ELF-1 (cell line): ENCODE data around the gene OVOL3.

Experiments used
- DNase-seq: peaks from one replicate; pipeline ENCODE4 v3.0.0-alpha.2; 2016; ENCODE audit warnings: low read depth, low spot score

OVOL3 gene

DNA sequence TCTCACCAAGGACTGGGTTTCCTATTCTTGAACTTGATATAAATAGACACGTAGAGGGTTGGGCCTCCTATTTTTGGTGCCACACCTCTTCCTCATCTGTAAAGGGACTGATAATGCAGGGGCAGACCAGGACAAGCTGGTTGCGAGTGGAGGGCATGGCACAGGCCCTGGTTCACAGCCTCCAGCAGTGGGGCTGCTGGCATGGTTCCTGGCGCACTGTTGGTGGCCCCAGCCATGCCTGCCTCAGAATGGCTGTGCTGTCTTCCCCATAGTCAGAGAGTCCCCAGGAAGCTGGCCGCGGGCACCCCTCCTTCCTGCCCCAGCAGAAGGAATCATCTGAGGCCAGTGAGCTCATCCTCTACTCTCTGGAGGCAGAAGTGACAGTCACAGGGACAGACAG, 10.5 kb upstream of the OVOL3 start:
- DNase-seq: no peak

GRCh38 chr19:36101550-36102327, 9.2 kb upstream of the OVOL3 start:
- no peak for DNase-seq

DNA sequence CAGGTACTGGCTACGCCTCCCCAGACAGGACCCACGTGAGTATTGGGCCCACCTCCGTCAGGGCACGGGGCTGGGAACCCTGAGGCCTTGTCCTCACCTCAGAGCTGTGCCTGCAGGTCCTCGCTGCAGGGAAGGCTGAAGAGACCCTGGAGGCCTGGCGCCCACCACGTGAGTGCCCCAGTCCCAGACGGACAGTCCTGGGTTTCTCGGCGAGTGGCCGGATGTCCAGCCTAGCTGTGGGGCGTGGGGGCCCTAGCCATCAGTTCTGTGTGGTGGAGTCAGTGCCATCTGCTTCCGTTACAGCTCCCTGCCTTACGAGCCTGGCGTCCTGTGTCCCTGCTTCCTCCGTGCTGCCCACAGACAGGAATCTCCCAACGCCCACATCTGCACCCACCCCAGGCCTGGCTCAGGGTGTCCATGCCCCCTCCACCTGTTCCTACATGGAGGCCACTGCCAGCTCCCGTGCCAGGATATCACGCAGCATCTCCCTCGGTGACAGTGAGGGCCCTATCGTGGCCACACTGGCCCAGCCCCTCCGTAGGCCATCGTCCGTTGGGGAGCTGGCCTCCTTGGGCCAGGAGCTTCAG, 7.8 kb upstream of the OVOL3 start:
- DNase-seq: no peak

DNA sequence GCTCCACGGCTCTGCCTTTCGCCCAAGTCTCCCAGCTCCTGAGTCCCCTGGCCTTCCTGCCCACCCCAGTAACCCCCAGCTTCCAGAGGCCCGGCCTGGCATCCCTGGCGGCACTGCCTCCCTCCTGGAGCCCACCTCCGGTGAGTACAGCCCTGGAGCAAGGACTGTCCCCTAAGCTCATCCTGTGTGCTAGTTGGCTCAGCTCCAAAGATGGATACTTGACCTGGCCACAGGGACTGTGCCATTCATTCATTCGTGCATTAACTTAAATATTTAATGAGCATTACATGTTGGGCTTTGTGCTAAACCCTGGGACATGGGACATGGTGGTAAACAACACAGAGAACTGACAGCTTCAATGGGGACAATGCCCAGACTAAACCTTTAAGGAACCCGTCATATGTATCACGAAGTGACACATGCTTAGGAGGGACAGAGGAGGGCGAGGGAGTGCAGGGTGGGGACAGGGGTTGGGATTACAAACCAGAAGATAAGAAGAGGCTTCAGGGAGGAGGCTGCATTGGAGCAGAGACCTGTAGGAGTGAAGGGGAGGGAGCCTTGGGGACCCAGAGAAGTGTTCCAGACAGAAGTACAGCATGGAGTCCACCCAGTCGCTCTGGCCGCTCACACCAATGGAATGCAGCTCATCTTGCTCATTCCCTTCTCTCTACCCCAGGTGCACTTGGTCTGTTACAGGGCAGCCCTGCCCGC, 6.9 kb upstream of the OVOL3 start:
- DNase-seq: no peak

DNA sequence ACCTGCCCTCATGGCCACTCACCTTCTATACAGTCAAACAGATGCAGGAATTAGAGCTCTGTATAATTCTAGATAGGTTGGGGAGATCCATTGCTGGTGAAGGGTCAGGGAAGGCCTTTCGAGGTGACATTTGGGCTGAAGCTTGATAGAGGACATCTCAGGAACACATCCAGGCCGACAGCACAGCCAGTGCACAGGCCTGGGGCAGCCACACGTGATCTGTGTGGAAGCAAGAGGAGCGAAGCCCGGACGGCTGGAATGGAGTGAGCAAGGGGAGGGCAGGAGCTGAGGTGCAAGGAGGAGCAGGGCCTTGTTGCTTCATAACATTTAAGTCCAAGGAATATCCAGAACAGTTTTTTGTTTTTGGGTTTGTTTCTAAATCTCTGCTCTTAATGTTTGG, 4.5 kb upstream of the OVOL3 start:
- DNase-seq: no peak

GRCh38 chr19:36106991-36107390, 4.0 kb upstream of the OVOL3 start:
- no peak for DNase-seq

DNA sequence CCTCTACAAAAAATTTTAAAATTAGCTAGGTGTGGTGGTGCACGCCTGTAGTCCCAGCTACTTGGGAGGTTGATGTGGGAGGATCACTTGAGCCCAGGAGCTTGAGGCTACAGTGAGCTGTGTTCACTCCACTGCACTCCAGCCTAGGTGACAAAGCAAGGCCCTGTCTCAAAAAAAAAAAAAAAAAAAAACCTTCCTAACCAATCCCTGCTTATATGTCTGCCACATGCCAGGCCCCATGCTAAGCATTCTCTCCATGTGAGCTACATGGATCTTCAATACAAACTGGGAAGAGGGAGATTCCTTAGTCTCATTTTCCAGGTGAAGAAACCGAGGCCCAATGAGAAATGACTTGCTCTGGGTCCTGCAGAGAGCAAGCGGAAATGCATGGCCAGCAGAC, 2.3 kb upstream of the OVOL3 start:
- DNase-seq: no peak

GRCh38 chr19:36111200-36111539, 227 bp downstream of the OVOL3 start:
- DNase-seq: peak; percentile 47

DNA sequence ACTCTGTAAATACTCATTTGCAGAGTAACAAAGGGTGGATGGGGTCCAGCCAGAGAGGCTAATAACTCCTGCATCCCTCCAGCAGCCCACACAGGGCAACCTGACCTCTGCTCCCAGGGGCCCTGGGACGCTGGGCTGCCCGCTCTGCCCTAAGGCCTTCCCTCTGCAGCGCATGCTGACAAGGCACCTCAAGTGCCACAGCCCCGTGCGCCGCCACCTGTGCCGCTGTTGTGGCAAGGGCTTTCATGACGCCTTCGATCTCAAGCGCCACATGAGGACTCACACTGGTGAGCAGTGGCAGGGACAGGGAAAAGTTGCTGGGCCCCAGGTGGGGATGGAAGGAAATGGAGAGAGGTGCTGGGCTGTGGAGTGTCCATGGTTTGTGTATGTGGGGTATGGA, 1.7 kb downstream of the OVOL3 start:
- no peak for DNase-seq

DNA sequence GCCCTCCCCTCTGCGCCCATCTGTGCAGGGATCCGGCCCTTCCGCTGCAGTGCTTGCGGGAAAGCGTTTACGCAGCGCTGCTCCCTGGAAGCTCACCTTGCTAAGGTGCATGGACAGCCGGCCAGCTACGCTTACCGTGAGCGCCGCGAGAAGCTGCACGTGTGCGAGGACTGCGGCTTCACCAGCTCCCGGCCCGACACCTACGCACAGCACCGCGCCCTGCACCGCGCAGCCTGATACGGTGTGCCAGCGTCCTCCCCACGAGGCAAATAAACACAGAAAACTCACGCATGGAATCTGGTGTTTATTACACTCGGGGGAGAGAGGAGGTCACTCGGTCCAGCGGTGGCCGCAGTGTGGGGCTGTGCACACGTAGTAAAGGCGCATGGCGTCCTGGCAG, 2.5 kb downstream of the OVOL3 start:
- no peak for DNase-seq

DNA sequence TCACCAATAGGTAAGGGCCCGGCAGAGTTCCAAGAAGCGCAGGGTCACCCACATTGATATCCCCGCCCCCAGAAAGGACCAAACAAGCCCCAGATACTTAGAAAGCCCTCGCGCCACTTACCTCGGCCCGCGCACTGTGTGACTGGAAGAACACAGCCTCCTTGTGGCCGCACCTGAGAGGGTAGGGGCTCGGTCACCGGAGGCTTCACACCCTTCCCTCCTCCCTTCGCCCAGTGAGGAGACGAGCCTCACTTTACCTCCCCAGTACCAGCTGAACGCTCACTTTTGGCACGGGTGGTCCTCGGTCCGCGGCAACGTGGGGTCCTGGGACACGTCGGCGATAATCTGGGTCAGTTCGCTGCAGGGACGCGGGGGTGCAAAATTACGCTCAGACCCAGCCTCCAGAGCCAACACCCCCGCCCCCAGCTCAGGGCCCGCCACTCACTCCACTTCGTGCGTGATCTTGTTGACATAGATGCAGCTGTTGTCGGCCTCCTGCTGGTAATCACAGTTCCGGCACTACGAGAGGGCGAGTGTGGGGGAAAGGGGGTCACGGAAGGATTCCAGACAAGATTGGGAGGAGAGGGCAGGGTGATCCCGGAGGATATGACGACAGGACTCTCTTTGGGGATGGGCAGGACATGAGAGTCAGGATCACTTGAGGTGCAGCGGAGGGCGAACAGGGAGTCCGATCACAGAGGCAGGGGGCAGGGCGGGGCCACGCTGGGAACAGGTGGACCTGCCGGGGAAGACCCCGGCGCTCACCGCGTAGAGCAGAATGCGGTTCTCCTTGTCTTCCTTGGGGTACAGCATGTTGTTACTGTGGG, 3.2 kb downstream of the OVOL3 start:
- peak; percentile 40 for DNase-seq

GRCh38 chr19:36114721-36115452, 3.9 kb downstream of the OVOL3 start, which contains the start of gene POLR2I:
Gene POLR2I, minus strand, starts transcription at chr19:36114875. Its CDS starts 19 bp downstream, at chr19:36114856.
- peak; percentile 100 for DNase-seq

- peak; percentile 53 for DNase-seq
These were observed 4.8 kb downstream of the OVOL3 start, which contains the start of gene TBCB for GRCh38 chr19:36115453-36116343. Gene TBCB, plus strand, starts transcription at chr19:36115468. Its CDS starts 93 bp downstream, at chr19:36115561.

- DNase-seq: no peak
These were observed 5.3 kb downstream of the OVOL3 start for GRCh38 chr19:36116344-36116637.

DNA sequence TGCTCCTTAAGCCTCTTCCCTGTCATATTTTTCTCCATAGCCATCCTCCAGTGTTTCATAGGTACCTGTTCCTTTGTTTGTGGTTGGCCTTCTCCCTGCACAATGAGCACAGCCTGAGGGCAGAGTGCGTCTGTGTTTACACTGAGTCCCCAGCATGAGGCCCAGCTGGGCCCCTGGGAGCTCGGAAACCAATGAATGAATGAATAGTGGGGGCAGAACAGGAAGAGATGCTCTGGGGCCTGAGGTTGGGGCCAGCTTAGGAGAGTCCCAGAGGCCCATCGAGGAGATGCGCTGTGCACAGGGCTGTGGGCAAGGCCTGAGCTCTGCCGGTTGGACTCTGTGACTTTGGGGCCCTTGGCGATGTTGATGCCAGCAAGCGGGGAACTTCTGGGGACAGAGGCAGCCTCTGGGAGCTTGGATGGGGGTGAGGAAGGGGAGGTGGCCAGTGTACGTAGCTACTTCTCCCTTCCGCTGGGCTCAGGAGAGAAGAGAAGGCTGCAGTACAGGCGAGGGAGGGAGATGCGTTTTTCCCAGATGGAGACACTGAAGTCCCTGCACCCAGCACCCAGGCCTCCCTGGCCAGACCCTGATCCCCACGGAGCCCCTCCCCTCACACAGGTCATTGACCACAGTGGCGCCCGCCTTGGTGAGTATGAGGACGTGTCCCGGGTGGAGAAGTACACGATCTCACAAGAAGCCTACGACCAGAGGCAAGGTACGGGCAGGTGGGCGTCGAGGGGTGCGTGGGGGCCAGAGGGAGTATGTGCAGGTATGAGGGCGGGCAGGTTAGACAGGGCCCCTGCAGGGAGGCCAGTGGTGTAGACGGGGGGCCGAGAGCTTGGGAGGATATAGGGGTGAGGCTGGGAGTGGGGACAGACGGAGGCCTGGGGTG, 9.4 kb downstream of the OVOL3 start:
- DNase-seq: peak; percentile 77

- DNase-seq: no peak
These were observed 10.0 kb downstream of the OVOL3 start for GRCh38 chr19:36120984-36121358.

DNA sequence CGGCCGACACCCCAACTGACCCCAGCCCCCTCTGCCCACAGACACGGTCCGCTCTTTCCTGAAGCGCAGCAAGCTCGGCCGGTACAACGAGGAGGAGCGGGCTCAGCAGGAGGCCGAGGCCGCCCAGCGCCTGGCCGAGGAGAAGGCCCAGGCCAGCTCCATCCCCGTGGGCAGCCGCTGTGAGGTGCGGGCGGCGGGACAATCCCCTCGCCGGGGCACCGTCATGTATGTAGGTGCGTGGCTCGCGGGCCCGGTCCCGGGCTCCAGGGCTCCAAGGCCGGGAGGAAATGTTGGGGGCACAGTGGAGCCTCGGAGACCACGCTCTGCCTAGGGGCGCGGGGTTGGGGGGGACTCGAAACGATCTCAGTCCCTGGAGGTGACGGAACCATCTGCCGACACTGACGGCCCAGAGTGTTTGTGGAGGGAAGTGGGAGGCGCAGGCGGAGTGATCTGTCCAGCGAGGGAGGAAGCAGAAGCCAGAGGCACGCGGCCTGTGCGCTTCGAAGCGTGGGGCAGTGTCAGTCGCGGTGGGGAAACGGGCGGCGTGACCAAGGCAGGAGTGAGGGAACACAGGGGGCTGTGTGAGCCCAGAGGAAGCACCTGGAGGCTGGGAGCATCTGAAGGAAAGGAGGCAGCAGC, 10.7 kb downstream of the OVOL3 start:
- DNase-seq: no peak

- no peak for DNase-seq
These were observed 14.6 kb downstream of the OVOL3 start for GRCh38 chr19:36125557-36125956.

- DNase-seq: no peak
These were observed 17.4 kb downstream of the OVOL3 start for GRCh38 chr19:36128392-36128736.
